Measurements from ENCODE around the gene GNA12.

Gene GNA12

GRCh38 chr7:2819161-2819953 lies 24.8 kb downstream of the GNA12 start:
- no peak for DNase-seq

- DNase-seq, result no peak
These were observed 25.5 kb downstream of the GNA12 start for GRCh38 chr7:2818653-2819052.

GRCh38 chr7:2818121-2818520 lies 26.0 kb downstream of the GNA12 start:
- no peak for DNase-seq

GRCh38 chr7:2817456-2817855 lies 26.7 kb downstream of the GNA12 start:
- DNase-seq, result no peak

- no peak for DNase-seq
These were observed 28.2 kb downstream of the GNA12 start for GRCh38 chr7:2815875-2816245.

GRCh38 chr7:2814946-2815874 lies 28.9 kb downstream of the GNA12 start:
- no peak for DNase-seq

- DNase-seq, result no peak
These were observed 29.7 kb downstream of the GNA12 start for GRCh38 chr7:2814186-2814945.

GRCh38 chr7:2813350-2814185 lies 30.5 kb downstream of the GNA12 start:
- no peak for DNase-seq

GRCh38 chr7:2812831-2813230 lies 31.3 kb downstream of the GNA12 start:
- no peak for DNase-seq

GRCh38 chr7:2812114-2812487 lies 32.0 kb downstream of the GNA12 start:
- DNase-seq, result no peak

- DNase-seq, result no peak
These were observed 32.5 kb downstream of the GNA12 start for GRCh38 chr7:2811476-2812113.

GRCh38 chr7:2810682-2811415 lies 33.3 kb downstream of the GNA12 start:
- peak in 1 of 58 donors; percentile 9 for DNase-seq

GRCh38 chr7:2809903-2810625 lies 34.0 kb downstream of the GNA12 start:
- no peak for DNase-seq

GRCh38 chr7:2808891-2809665 lies 35.0 kb downstream of the GNA12 start:
- no peak for DNase-seq

- no peak for DNase-seq
These were observed 36.0 kb downstream of the GNA12 start for GRCh38 chr7:2807845-2808772.

GRCh38 chr7:2807460-2807844 lies 36.7 kb downstream of the GNA12 start:
- no peak for DNase-seq

GRCh38 chr7:2806571-2806970 lies 37.5 kb downstream of the GNA12 start:
- DNase-seq, result no peak
